IPS-18c (cell line): ENCODE measurements around the gene KIAA1671.

Source experiments
- H3K4me3 ChIP-seq: 2 replicates; pipeline ENCODE4 v1.7.0; 2013; ENCODE audit warnings: low read depth, mild to moderate bottlenecking, low read length, moderate library complexity; ENCODE audit not compliant: insufficient read depth
- H3K9me3 ChIP-seq: one replicate; pipeline ENCODE4 v1.6.1; 2013; ENCODE audit warnings: mild to moderate bottlenecking, low read length, moderate library complexity; ENCODE audit not compliant: control insufficient read depth, insufficient read depth

KIAA1671 gene

GRCh38 chr22:25021976-25022711 lies 69.6 kb downstream of the KIAA1671 start:
- Histone ChIP-seq H3K9me3 (no peaks in the 10 kb centered on the region), H3K4me3 (no peak overlapping the region)

- Histone ChIP-seq H3K9me3 (no peaks in the 10 kb centered on the region), H3K4me3 (no peak overlapping the region)
Observed at GRCh38 chr22:25023879-25024278, 71.4 kb downstream of the KIAA1671 start.

GRCh38 chr22:25024895-25025294 lies 72.4 kb downstream of the KIAA1671 start:
- no peak overlapping the region for H3K4me3 ChIP-seq
- no peaks in the 10 kb centered on the region for H3K9me3 ChIP-seq

GRCh38 chr22:25025491-25026400 lies 73.2 kb downstream of the KIAA1671 start:
- Histone ChIP-seq H3K9me3 (no peaks in the 10 kb centered on the region), H3K4me3 (no peak overlapping the region)

- H3K4me3 ChIP-seq, result no peak overlapping the region
- no peaks in the 10 kb centered on the region for H3K9me3 ChIP-seq
Observed at GRCh38 chr22:25027043-25027906, 74.8 kb downstream of the KIAA1671 start.

- Histone ChIP-seq H3K4me3 (no peak overlapping the region), H3K9me3 (no peaks in the 10 kb centered on the region)
Observed at GRCh38 chr22:25027959-25028840, 75.7 kb downstream of the KIAA1671 start.

- Histone ChIP-seq H3K9me3 (no peaks in the 10 kb centered on the region), H3K4me3 (no peak overlapping the region)
Observed at GRCh38 chr22:25028841-25029141, 76.3 kb downstream of the KIAA1671 start.

GRCh38 chr22:25029181-25029580 lies 76.7 kb downstream of the KIAA1671 start:
- no peaks in the 10 kb centered on the region for H3K9me3 ChIP-seq
- H3K4me3 ChIP-seq, result no peak overlapping the region

GRCh38 chr22:25030636-25031035 lies 78.1 kb downstream of the KIAA1671 start:
- H3K9me3 ChIP-seq, result no peaks in the 10 kb centered on the region

GRCh38 chr22:25032066-25032465 lies 79.5 kb downstream of the KIAA1671 start:
- Histone ChIP-seq H3K9me3 (no peaks in the 10 kb centered on the region), H3K4me3 (no peak overlapping the region)

More at GRCh38 chr22:25030636-25031035, 78.1 kb downstream of the KIAA1671 start:
- H3K4me3 ChIP-seq, result no peak overlapping the region

GRCh38 chr22:25035715-25036114 lies 83.2 kb downstream of the KIAA1671 start:
- H3K4me3 ChIP-seq, result no peak overlapping the region
- H3K9me3 ChIP-seq, result no peaks in the 10 kb centered on the region

- Histone ChIP-seq H3K9me3 (no peaks in the 10 kb centered on the region), H3K4me3 (no peak overlapping the region)
Observed at GRCh38 chr22:25038239-25038638, 85.7 kb downstream of the KIAA1671 start.

GRCh38 chr22:25038771-25039170 lies 86.3 kb downstream of the KIAA1671 start:
- no peak overlapping the region for H3K4me3 ChIP-seq
- no peaks in the 10 kb centered on the region for H3K9me3 ChIP-seq

- H3K9me3 ChIP-seq, result no peaks in the 10 kb centered on the region
- H3K4me3 ChIP-seq, result no peak overlapping the region
Observed at GRCh38 chr22:25039255-25039654, 86.7 kb downstream of the KIAA1671 start.

GRCh38 chr22:25039754-25040153 lies 87.2 kb downstream of the KIAA1671 start:
- no peak overlapping the region for H3K4me3 ChIP-seq
- no peaks in the 10 kb centered on the region for H3K9me3 ChIP-seq

- peaks cover 3% of the 10 kb centered on the region for H3K9me3 ChIP-seq
- no peak overlapping the region for H3K4me3 ChIP-seq
Observed at GRCh38 chr22:25045159-25045558, 92.6 kb downstream of the KIAA1671 start.

- H3K4me3 ChIP-seq, result no peak overlapping the region
- peaks cover 6% of the 10 kb centered on the region for H3K9me3 ChIP-seq
Observed at GRCh38 chr22:25048071-25048470, 95.6 kb downstream of the KIAA1671 start.
